SK-N-SH treated with all-trans-retinoic acid at 6 μM for 48 hours (cell line): ENCODE results near the gene FHOD3.

ENCODE experiments used
- ATAC-seq: fragments of 200-7000 bp; cut with Tn5 transposase; 3 replicates; pipeline ENCODE4 v1.9.1; 2020; ENCODE audit warnings: mild to moderate bottlenecking, moderate library complexity
- ARNTL ChIP-seq: fragments of 450-650 bp; formaldehyde crosslinking; IDR thresholded peaks from 2 replicates; pipeline ENCODE4 v1.5.0; 2020; ENCODE audit warnings: low read depth, mild to moderate bottlenecking, moderate library complexity, borderline replicate concordance
- BACH2 ChIP-seq: fragments of 250-450 bp; sonication (Bioruptor Pico); IDR thresholded peaks from 2 replicates; pipeline ENCODE4 v1.9.0; 2021; ENCODE audit warnings: mild to moderate bottlenecking, borderline replicate concordance
- ESRRG ChIP-seq: fragments of 250-450 bp; sonication (Bioruptor Pico); IDR thresholded peaks from 2 replicates; pipeline ENCODE4 v1.6.1; 2021; ENCODE audit warnings: mild to moderate bottlenecking
- GLIS3 ChIP-seq: fragments of 250-450 bp; sonication (Bioruptor Pico); IDR thresholded peaks from 2 replicates; pipeline ENCODE4 v1.5.0; 2020; ENCODE audit warnings: mild to moderate bottlenecking, moderate library complexity
- ISL1 ChIP-seq: fragments of 250-450 bp; sonication (Bioruptor Pico); IDR thresholded peaks from 2 replicates; pipeline ENCODE4 v2.1.2; 2022; ENCODE audit warnings: mild to moderate bottlenecking, moderate library complexity
- OSR1 ChIP-seq: fragments of 250-450 bp; sonication (Bioruptor Pico); IDR thresholded peaks from 2 replicates; pipeline ENCODE4 v1.8.0; 2022; ENCODE audit warnings: moderate library complexity, mild to moderate bottlenecking, inconsistent platforms
- PPARA ChIP-seq: fragments of 250-450 bp; sonication (Bioruptor Pico); IDR thresholded peaks from 2 replicates; pipeline ENCODE4 v1.5.0; 2020; ENCODE audit warnings: mild to moderate bottlenecking, borderline replicate concordance
- RARB ChIP-seq: fragments of 250-450 bp; sonication (Bioruptor Pico); IDR thresholded peaks from 2 replicates; pipeline ENCODE4 v1.8.0; 2021; ENCODE audit warnings: mild to moderate bottlenecking, moderate library complexity
- SNAI2 ChIP-seq: fragments of 250-450 bp; sonication (Bioruptor Pico); IDR thresholded peaks from 2 replicates; pipeline ENCODE4 v1.5.0; 2020; ENCODE audit warnings: mild to moderate bottlenecking, moderate library complexity
- ZC3H10 ChIP-seq: fragments of 250-450 bp; sonication (Bioruptor Pico); IDR thresholded peaks from 2 replicates; pipeline ENCODE4 v1.5.1; 2021; ENCODE audit warnings: mild to moderate bottlenecking, moderate library complexity
- ZFP3 ChIP-seq: fragments of 250-450 bp; sonication (Bioruptor Pico); IDR thresholded peaks from 2 replicates; pipeline ENCODE4 v1.5.0; 2020; ENCODE audit warnings: mild to moderate bottlenecking, moderate library complexity
- ZFP30 ChIP-seq: fragments of 450-650 bp; formaldehyde crosslinking; IDR thresholded peaks from 2 replicates; pipeline ENCODE4 v1.5.0; 2022; ENCODE audit warnings: mild to moderate bottlenecking, moderate library complexity
- ZNF565 ChIP-seq: fragments of 450-650 bp; formaldehyde crosslinking; conservative IDR thresholded peaks from 2 replicates; pipeline ENCODE4 v1.5.0; 2020; ENCODE audit warnings: low read depth, mild to moderate bottlenecking, moderate library complexity
- ZNF70 ChIP-seq: fragments of 450-650 bp; formaldehyde crosslinking; IDR thresholded peaks from 2 replicates; pipeline ENCODE4 v1.5.0; 2020; ENCODE audit warnings: mild to moderate bottlenecking, moderate library complexity
- TF ChIP-seq, protein P1 (sequence below): fragments of 250-450 bp; sonication (Bioruptor Pico); IDR thresholded peaks from 2 replicates; pipeline ENCODE4 v1.5.1; 2020; ENCODE audit warnings: low read depth, mild to moderate bottlenecking, moderate library complexity
- TF ChIP-seq, protein P2 (sequence below): fragments of 250-450 bp; sonication (Bioruptor Pico); IDR thresholded peaks from 2 replicates; pipeline ENCODE4 v1.8.0; 2020; ENCODE audit warnings: mild to moderate bottlenecking, moderate library complexity, borderline replicate concordance
- TF ChIP-seq, protein P3 (sequence below): fragments of 250-450 bp; sonication (Bioruptor Pico); IDR thresholded peaks from 2 replicates; pipeline ENCODE4 v1.5.0; 2020; ENCODE audit warnings: mild to moderate bottlenecking, moderate library complexity
- TF ChIP-seq, protein P4 (sequence below): fragments of 250-450 bp; sonication (Bioruptor Pico); IDR thresholded peaks from 2 replicates; pipeline ENCODE4 v1.8.0; 2021; ENCODE audit warnings: low read depth, mild to moderate bottlenecking, moderate library complexity, borderline replicate concordance
- TF ChIP-seq, protein P5 (sequence below): fragments of 250-450 bp; sonication (Bioruptor Pico); IDR thresholded peaks from 2 replicates; pipeline ENCODE4 v1.5.1; 2021; ENCODE audit warnings: mild to moderate bottlenecking, moderate library complexity

The FHOD3 gene

DNA sequence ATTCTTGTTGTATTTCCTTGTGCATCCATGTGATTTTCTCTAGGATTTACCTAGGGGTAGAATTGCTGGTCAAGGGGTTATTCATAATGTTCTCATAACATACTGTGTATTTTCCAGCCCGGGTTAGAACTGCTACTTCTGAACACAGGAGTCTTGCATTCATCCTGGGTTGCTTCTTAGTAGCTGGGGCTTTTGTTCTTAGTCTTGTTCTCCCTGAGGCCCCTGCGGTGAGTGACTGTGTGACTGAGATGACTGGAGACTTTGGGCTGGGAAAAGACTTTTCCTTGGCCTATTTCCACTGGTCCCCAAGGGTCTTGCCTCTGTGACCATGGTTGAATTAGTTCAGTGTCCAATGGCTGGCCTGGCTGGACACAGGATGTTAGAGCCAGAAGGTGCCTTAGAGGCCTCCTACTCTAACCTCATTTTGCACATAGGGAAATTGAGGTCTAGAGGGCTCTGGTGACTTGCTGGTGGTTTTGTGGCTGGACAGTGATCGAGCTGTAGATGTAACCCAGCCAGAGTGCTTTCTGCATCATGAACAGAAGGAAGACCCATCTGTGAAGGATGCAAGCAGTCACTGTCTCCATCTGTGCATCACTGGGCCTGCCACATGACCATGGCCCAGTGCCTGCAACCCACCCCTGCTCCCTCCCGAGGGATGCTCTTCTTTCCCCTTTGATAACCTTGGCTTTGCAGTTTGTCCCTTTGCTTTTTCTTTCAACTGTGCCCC is 233.3 kb downstream of the FHOD3 start:
- ATAC-seq, result no peak
- no peak for TF ChIP-seq OSR1 (CRISPR knock-in tag)

DNA sequence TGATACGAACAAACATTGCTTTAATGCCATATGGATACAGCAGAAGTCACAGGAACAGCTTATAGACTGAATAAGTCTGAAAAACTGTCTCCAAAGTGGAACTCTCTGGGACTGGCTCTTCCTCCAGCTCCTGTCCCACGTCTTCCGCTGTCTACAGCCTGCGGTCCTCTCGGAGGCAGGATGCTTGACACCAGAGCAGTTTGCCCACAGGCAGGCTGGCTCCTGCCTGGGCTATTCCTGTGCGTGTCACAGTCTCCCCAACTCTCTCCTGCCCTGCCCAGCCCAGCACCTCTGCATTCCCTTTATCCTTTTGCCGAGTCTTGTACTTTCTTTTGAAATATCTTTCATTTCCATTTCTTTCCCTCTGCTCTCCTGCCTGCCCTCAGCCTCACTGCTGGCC is 234.1 kb downstream of the FHOD3 start:
- TF ChIP-seq RARB (CRISPR knock-in tag), result no peak
- TF ChIP-seq, protein P1, sequence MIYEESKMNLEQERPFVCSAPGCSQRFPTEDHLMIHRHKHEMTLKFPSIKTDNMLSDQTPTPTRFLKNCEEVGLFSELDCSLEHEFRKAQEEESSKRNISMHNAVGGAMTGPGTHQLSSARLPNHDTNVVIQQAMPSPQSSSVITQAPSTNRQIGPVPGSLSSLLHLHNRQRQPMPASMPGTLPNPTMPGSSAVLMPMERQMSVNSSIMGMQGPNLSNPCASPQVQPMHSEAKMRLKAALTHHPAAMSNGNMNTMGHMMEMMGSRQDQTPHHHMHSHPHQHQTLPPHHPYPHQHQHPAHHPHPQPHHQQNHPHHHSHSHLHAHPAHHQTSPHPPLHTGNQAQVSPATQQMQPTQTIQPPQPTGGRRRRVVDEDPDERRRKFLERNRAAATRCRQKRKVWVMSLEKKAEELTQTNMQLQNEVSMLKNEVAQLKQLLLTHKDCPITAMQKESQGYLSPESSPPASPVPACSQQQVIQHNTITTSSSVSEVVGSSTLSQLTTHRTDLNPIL, result no peak
- TF ChIP-seq ARNTL (CRISPR knock-in tag), result no peak
- no peak for TF ChIP-seq ZNF70
- TF ChIP-seq ESRRG (CRISPR knock-in tag), result no peak
- TF ChIP-seq, protein P2, sequence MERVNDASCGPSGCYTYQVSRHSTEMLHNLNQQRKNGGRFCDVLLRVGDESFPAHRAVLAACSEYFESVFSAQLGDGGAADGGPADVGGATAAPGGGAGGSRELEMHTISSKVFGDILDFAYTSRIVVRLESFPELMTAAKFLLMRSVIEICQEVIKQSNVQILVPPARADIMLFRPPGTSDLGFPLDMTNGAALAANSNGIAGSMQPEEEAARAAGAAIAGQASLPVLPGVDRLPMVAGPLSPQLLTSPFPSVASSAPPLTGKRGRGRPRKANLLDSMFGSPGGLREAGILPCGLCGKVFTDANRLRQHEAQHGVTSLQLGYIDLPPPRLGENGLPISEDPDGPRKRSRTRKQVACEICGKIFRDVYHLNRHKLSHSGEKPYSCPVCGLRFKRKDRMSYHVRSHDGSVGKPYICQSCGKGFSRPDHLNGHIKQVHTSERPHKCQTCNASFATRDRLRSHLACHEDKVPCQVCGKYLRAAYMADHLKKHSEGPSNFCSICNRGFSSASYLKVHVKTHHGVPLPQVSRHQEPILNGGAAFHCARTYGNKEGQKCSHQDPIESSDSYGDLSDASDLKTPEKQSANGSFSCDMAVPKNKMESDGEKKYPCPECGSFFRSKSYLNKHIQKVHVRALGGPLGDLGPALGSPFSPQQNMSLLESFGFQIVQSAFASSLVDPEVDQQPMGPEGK, result no peak
- TF ChIP-seq, protein P3, sequence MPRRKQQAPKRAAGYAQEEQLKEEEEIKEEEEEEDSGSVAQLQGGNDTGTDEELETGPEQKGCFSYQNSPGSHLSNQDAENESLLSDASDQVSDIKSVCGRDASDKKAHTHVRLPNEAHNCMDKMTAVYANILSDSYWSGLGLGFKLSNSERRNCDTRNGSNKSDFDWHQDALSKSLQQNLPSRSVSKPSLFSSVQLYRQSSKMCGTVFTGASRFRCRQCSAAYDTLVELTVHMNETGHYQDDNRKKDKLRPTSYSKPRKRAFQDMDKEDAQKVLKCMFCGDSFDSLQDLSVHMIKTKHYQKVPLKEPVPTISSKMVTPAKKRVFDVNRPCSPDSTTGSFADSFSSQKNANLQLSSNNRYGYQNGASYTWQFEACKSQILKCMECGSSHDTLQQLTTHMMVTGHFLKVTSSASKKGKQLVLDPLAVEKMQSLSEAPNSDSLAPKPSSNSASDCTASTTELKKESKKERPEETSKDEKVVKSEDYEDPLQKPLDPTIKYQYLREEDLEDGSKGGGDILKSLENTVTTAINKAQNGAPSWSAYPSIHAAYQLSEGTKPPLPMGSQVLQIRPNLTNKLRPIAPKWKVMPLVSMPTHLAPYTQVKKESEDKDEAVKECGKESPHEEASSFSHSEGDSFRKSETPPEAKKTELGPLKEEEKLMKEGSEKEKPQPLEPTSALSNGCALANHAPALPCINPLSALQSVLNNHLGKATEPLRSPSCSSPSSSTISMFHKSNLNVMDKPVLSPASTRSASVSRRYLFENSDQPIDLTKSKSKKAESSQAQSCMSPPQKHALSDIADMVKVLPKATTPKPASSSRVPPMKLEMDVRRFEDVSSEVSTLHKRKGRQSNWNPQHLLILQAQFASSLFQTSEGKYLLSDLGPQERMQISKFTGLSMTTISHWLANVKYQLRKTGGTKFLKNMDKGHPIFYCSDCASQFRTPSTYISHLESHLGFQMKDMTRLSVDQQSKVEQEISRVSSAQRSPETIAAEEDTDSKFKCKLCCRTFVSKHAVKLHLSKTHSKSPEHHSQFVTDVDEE (CRISPR knock-in tag), result no peak
- TF ChIP-seq ZFP3 (CRISPR knock-in tag), result no peak
- TF ChIP-seq, protein P4, sequence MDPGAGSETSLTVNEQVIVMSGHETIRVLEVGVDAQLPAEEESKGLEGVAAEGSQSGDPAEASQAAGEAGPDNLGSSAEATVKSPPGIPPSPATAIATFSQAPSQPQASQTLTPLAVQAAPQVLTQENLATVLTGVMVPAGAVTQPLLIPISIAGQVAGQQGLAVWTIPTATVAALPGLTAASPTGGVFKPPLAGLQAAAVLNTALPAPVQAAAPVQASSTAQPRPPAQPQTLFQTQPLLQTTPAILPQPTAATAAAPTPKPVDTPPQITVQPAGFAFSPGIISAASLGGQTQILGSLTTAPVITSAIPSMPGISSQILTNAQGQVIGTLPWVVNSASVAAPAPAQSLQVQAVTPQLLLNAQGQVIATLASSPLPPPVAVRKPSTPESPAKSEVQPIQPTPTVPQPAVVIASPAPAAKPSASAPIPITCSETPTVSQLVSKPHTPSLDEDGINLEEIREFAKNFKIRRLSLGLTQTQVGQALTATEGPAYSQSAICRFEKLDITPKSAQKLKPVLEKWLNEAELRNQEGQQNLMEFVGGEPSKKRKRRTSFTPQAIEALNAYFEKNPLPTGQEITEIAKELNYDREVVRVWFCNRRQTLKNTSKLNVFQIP (CRISPR knock-in tag), result no peak
- TF ChIP-seq OSR1 (CRISPR knock-in tag), result no peak
- TF ChIP-seq ZNF565 (CRISPR knock-in tag), result no peak
- TF ChIP-seq ISL1, result no peak
- ATAC-seq, result no peak

DNA sequence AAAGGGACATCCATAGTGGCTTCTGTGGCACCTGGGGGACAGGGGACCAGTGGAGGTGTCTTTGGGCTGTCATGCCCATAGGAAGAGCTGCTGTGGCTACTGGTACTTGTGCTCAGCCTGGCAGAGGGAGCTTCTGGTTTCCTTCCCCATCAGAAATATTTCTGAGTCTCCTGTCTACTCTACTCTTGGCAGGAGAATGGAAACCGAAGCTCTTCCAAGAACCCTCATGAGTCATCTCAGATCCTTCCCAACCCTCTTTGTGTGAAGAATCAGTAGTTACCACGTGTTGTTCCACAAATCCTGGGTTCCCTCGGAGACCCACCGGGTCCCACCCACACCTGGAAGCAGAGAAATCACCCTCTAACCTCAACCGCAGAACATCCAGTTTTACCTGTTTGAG is 234.9 kb downstream of the FHOD3 start:
- peak; percentile 30; the same call in 2 of the 3 replicates for ATAC-seq
- TF ChIP-seq ZFP3 (CRISPR knock-in tag) (no peak), ZNF70 (no peak), ARNTL (CRISPR knock-in tag) (no peak), ESRRG (CRISPR knock-in tag) (no peak), SNAI2 (CRISPR knock-in tag) (no peak), ZC3H10 (CRISPR knock-in tag) (no peak), ZFP30 (CRISPR knock-in tag) (no peak), PPARA (CRISPR knock-in tag) (no peak), RARB (CRISPR knock-in tag) (no peak), OSR1 (CRISPR knock-in tag) (no peak), ISL1 (no peak), GLIS3 (CRISPR knock-in tag) (no peak), BACH2 (CRISPR knock-in tag) (no peak)
- TF ChIP-seq, protein P1, result no peak
- TF ChIP-seq, protein P5, sequence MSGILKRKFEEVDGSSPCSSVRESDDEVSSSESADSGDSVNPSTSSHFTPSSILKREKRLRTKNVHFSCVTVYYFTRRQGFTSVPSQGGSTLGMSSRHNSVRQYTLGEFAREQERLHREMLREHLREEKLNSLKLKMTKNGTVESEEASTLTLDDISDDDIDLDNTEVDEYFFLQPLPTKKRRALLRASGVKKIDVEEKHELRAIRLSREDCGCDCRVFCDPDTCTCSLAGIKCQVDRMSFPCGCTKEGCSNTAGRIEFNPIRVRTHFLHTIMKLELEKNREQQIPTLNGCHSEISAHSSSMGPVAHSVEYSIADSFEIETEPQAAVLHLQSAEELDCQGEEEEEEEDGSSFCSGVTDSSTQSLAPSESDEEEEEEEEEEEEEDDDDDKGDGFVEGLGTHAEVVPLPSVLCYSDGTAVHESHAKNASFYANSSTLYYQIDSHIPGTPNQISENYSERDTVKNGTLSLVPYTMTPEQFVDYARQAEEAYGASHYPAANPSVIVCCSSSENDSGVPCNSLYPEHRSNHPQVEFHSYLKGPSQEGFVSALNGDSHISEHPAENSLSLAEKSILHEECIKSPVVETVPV, result no peak
- TF ChIP-seq, protein P4 (CRISPR knock-in tag), result no peak
- TF ChIP-seq, protein P3 (CRISPR knock-in tag), result no peak
